Measurements from ENCODE around the gene PTPN6.

Gene PTPN6

DNA sequence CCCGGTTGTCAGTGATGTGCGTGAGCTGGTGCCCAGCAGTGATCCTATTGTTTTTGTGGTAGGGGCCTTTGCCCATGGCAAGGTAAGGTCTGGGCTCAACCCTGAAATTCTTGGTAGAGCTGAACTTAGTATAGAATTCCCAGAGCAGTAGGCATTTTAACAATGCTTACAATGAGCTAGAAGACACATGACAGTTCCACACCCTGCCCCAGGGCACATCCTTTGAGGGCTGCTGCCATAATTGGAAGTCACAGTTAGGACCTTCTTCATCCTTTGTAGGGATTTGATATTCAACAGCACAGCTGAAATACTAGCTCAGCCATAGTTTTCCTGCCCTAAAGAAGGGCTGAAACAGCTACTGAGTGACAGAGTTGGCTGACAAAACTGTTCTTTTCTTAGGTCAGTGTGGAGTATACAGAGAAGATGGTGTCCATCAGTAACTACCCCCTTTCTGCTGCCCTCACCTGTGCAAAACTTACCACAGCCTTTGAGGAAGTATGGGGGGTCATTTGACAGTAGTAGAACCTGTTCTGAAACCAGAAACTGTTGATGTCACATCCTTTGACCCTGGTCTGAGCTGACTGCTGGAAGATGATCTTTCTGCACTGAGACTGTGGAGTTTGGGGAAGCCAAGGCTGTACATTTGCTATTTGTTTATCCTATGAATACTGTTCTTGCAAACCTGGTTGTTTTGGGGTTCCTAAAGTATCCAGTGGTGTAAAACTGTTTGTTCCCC lies 24.3 kb downstream of the PTPN6 start:
- no peak for DNase-seq

DNA sequence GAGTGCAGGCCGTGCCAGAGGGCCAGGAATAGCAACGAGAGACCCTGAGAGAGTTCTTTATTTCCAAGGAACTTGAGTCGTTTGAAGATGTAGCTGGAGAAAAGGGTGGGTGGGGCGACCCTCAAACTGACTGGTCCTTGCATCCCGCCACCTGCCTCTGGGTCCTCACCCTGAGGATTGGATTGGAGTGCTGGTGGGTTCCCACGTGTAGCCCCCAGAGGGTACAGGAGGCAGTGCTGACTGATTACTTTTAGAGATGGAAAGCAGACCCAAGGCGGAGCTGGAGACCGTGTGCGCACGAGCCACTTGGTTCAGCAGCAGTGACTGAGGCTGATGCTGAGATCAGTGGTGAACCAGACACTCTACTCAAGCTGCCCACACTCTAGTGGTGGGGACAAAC lies 26.5 kb downstream of the PTPN6 start:
- DNase-seq: no peak

DNA sequence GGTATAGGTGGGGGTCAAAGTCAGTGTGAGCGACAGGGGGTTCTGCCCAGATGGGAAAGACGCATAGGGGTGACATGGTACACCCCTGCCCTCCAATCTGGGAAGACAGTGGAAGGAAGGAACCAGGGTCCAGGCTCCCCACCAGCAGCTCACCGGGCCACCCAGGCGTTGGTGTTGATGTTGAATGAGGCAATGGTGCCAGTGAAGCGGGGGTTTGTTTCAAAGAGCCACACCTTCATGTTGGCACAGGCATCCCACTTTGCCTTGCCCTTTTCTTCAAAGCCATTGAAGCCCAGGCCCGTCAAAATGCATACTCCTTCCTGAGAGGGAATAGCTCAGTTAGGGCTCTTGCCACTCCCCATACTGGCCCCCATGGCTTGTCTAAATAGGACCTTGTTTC lies 27.0 kb downstream of the PTPN6 start:
- no peak for DNase-seq

DNA sequence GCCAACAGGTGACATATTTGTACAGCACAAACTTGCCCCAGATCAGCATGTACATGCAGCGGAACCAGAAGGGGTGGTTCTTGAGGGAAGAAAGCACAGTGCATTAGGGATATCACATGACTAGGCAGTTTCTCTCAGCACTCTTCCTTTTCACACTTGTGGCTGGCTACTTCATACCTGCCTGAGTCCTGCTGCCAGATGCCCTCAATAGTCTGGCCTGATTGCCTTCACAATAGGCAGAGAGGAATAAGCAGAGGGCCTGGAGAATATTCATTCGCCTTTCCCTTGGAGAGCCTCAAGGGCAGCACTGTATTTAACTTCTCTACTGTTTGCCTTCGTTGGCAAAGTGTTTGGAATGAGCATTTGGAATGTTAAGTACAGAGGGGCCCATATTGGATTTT lies 27.5 kb downstream of the PTPN6 start:
- no peak for DNase-seq

DNA sequence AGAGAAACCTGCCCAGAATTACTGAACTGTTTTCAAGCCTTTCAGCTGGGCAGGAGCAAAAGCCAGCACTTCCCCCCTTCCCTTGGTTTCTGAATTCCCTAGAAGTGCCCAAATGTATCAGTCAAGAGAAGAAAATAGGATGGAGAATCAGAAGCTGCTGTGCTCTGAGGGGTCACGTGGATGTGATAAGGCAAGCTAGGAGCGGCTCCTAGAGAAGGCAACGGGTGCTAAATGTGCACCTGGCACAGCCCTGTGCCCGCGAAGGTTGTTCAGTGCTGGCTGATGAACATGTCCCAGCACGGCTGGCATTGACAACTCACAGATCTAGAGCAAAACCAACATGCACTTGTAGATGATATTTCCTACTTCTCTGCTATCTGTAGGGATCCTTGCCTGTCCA lies 27.9 kb downstream of the PTPN6 start:
- no peak for DNase-seq

DNA sequence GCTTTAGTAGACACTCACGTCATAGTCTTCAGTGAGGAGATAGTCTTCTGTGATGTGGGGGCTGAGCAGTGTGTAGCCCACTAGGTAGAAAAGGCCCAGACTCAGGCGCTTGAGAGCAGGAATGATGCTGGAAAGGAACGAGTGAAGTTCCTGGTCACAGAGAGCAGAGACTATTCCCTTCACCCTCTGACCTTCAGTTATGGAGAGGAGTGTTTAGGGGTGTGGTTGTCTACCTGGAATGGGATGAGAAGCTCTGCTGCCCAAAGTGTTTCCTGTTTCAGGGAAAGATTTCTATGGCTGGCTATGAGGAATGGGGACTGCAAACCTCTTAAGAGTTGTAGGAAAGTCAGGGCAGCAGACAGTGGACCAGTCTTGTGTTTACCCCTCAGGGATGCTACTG lies 28.3 kb downstream of the PTPN6 start:
- DNase-seq: no peak

DNA sequence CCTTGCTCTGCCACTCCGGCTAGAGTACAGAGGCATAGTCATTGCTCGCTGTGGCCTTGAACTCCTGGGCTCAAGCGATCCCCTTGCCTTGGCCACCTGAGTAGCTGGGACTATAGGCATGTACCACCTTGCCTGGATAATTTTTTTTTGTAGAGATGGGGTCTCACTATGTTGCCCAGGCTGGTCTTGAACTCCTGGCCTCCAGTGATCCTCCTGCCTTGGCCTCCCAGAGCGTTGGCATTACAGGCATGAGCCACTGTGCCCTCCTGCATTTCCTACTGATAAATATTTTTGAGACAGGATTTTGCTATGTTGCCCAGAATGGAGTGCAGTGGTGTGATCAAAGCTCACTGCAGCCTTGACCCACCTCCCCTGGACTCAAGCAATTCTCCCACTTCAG lies 28.9 kb downstream of the PTPN6 start:
- no peak for DNase-seq

DNA sequence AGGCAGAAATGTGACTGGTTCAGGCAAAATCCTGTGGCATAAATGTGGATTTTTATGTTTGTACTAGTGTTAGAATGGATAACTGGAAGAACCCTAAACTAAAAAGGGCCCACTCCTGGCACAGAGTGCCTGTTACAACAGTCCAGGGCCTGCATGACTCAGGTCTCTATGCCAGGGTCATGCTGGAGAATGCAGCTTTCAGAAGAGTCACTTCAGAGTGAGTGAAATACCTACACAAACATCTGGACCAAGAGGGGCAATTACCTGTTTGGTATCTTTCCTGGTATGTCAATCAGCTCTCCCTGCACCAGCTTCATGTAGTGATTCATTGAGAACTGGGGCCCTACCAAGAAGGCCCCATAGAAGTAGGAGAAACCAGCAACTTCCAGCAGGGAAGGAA lies 29.6 kb downstream of the PTPN6 start:
- no peak for DNase-seq

DNA sequence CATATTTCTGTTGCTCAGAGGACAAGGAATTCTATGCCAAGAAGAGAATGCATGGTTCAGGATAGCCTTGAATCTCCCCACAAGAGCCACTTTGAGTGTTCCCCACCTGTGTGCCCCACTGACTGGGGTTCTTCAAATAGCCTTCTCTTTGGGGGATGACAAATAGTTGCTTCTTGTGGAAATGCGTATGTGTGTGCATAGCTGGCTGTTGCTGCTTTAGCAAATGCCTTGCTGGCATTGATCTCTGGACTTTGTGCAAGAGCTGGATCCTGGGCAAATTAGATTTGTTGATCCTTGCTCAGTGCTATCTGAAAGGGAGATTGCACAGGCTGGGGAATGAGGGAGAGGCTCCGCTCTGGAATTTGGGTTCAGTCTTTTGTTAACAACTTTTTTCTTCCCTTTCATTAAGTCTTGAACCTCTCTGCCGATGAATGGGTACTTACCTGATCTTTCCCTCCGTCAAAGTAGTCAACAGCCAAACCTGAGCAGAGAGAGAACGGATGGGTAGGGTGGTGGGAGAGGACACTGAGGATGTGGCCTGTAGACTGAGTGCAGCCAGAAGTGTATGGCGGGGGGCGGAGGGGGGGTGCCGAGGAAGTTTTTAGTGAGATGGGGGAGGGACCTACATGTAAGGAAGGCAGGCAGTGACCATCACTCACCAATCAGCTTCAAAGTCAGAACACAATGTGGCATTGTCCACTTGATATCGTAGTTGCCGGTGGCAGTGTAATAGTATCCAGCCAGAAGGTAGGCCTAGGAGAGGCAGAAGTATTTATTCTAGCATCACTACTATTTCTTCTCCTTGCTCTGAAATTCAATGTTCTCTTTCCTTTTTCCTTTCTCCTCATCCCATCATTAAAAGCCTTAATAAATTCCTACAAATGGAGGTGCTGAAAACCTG lies 30.2 kb downstream of the PTPN6 start:
- DNase-seq: no peak

DNA sequence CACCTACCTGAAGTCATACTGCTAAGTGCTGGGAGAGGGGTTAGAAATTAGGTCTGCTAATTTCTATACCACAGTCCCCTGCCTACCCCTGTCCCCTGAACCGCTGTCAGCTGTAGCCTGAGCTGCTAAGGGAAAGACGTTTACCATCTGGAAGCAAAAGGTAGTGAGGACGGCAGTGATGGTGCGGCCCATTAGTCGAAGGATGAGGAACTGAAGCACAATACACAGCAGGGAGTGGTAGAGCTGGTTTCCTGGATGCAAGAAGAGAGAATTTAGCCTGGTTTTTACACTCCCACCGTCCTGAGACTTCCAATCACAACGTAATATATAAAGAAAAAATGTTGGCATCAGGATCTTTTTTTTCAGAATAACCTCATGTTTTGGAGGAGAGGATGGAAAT lies 31.4 kb downstream of the PTPN6 start:
- no peak for DNase-seq

DNA sequence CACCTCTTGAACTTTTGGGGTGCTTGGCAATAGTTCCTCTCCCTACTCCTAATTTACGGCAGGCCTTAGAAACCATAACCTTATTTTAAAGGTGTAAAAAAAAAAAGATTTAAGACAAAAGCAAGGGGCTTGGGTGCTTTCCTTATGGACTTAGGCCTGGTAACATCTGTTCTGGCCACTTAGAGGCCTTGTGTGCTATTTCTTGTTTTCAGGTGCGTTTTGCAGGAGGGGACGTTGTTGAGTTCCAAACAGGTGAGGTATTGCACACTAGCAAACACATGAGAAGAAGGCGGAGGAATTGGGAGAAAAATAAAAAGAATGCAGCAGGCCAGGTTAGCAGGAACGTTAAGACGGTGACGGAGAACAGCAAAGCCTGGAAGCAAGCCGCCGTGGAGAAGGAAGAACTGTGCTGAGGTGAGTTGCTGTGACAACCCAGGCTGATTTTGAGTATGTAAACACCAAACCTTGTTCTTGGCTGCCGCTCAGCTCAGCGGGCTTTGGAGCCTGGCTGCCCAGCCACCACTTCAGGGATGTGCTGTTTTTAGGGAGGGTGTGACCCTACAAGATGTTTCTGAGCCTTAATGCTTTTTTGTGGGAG lies 36.9 kb downstream of the PTPN6 start:
- DNase-seq: no peak

DNA sequence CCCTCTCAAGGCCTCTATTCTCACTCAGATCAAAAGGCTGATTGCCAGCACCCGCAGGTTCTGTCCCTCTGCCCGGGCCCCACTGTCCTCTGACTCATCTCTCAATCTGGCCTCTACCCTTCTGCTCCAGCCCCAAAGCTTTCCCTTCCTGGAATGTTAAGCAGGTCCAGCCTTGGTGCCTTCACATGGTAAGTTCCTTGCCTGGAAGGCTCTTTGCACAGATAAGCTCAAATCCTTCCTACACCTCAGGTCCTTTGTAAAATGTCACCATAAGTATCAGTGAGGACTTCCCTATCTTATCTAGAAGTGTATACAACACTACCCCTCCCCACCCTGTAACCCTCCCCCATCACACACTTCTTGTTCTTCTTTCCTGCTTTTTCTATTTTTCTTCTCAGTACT lies 44.9 kb downstream of the PTPN6 start:
- DNase-seq: no peak

DNA sequence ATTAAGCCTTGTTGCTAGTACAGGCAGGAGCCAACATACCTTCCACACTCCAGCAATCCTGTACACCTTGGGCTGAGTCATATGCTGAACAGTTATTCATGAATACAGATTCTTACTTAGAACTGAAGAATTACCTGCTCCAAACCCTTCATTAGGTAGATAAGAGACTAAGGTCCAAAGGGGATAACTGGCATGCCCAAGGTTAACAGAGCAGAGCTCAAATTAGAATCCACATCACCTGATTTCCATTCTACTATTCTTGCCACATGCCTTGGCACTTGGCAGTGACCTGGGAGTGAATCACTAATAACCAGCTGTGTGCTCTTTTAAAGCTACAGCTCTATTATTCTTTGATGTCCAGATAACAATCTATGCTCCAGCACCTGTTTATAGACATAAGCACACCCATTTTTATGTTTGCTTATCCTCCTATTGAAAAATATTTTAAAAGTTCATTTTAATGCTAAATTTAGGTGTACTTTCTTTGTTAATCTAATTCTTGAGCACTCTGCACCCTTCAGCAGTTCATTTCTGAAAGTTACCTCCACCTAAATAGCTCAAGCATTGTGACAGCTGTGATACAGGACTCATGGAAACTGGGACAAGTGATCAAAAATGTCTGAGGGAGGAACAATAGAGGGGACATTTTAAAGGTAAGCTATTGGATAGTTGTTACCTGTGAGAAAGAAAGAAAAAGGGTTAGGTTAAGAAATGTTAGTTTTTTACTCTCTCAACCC lies 47.7 kb downstream of the PTPN6 start:
- DNase-seq: no peak

DNA sequence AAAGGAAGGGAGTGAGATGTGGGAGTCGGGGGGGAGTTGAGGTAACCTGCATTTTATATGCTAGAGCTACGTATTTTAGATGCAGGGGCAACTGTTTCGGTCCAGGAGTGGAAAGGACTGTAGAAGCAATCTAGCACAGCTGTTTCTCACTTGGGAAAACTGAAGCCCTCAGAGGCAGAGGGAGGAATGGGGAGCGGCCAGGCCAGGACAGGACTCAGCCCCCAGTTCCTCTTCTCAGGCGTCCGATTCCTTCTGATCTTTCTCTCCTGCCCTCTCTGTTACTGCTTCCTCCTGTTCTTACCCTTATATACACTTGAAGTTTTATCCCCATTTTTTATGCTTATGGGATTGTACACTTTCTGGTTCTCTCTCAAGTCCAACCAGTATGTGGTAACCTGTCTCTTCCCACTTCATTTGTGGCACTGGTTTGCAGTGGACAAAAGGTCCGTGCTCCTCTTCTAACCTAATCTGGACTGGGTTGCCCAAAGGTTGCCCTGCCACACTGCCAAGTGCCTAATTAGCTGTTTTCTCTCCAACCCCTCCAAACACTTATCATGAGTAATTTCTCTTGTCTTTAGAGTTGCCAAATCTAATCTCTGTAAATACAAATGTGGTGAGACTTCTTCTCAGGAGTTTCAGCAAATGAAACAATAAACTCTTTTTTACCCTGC lies 50.9 kb downstream of the PTPN6 start:
- DNase-seq: no peak

DNA sequence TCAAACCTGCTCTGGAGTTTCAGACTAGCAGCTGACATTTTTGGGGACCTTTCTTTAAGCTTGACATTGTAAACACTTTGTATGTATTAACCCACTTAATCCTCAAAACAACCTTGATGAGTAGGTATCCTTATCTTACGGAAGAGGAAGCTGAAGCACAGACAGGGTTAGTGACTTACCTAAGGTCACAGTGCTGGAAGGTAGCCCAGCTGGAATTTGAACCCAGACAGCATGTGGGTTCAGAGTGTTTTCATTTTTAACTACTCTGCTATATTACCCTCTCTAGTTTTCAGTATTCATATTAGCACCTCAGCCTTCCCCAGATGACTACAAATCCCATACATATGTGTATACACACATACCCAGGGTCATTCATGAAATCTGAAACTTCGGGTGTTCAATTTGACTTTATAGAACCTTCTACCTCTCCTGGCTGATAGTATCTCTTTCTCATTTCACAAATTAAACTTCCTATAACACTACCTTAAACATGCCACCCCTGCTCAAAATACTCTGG lies 53.2 kb downstream of the PTPN6 start:
- DNase-seq: no peak

DNA sequence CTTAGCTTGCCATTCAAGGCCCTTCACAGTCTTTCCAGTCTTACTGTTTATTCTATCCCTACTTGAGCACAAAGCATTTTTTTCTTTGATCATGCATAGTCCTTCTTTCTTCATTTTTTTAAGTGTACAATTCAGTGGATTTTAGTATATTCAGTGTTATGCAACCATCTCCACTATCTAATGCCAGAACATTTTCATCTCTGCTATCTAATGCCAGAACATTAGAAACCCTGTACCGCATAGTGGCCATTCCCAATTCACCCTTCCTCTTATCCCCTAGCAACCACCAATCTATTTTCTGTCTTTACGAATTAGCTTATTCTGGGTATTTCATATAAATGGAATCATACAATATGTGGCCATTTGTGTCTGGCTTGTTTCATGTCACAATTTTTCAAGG lies 53.7 kb downstream of the PTPN6 start:
- no peak for DNase-seq

DNA sequence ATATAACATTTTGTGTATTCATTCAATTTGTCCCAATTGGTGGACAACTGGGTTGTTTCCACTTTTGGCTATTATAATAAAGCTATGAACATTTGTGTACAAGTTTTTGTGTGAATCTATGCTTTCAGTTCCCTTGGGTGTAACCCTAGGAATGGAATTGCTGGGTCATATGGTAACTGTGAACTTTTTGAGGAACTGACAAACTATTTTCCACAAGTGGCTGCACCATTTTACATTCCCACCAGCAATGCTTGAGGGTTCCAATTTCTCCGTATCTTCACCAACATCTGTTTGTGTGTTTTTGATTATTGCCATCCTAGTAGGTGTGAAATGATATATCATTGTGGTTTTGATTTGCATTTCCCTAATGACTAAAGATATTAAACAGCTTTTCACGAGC lies 54.2 kb downstream of the PTPN6 start:
- DNase-seq: no peak

DNA sequence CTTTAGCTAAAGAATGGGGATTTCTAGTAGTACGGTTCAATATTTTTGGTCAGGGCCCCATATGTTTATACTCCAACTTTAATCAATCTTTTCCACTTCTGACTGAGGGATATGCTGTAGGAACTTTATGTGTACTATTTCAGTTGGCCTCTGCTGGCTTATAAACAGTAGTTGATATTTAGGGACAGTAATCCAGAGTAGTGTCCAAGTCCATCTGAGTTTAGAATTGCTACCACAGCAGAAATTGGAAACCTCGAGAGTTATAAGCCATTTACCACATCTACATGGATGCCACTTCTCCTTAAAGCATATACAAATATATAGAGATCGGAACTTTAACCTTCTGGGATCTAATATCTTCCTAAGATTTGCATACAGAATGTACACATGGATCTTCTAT lies 55.5 kb downstream of the PTPN6 start:
- DNase-seq: no peak

DNA sequence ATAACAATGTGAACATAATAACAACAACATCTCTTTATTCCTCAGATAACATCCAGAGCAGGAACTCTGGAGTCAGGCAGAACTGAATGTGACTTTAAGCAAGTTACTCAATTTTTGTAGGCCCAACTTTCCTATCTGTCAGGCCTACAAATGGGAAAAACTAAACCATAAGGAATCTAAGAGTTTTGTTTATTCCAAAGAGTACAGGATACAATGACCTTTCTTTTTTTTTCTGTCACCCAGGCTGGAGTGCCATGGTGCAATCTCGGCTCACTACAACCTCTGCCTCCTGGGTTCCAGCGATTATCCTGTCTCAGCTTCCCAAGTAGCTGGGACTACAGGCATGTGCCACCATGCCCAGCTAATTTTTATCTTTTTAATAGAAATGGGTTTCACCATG lies 57.7 kb downstream of the PTPN6 start:
- no peak for DNase-seq

DNA sequence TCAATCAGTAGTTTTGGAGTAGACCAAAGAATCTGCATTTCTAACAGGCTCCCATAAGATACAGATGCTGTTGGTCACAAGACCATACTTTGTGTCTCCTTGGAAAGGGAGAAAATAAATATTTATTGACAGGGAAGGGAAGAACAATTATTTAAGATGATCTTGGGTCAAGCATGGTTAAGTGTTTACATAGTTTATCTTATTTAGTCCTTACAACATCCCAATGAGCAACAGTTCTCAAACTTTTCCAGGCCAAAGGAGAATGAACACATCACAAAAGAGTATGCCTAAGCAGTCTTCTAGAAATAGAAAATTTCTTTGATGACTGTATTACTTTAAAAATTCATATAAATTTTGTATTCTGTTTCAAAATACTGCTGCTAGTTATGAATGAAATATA lies 58.4 kb downstream of the PTPN6 start:
- DNase-seq: no peak
